Astrocyte of the spinal cord (primary cell): ENCODE measurements around the gene ANKRD17.

Source experiments
- DNase-seq: peaks from one replicate; pipeline ENCODE4 v3.0.0; 2011; ENCODE audit warnings: low read depth, low spot score
- H3K4me3 ChIP-seq: 2 replicates; pipeline ENCODE4 v1.5.1; 2011; ENCODE audit warnings: low read depth, mild to moderate bottlenecking, low read length, moderate library complexity
- in situ Hi-C: cut with HindIII; loops from 2 replicates; pipeline ENCODE4 v1.10.0; 2017; ENCODE audit warnings: low sequenced_read_pairs
- TF ChIP-seq, protein P1 (sequence below): IDR thresholded peaks from 2 replicates; pipeline ENCODE4 v1.5.1; 2012; ENCODE audit warnings: low read depth, mild to moderate bottlenecking, low read length, inconsistent platforms

ANKRD17 gene

DNA sequence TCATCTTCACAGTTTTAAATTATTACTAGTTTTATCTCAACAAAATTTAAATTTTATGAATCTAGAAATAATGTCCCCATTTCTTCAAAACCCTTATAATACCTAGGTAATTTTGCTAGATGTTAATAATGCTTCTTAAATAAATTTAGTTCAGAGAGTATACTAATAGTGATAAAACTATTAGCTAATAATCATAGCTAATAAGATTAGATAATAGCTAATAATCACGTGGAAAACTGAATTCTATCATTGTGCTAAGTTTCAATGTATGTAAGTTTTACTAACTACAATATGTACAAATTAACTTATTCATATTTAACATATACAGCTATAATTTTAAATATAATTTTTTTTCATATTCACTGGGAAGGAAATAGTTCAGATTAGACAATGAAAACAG is 10.2 kb downstream of the ANKRD17 start:
- TF ChIP-seq, protein P1, sequence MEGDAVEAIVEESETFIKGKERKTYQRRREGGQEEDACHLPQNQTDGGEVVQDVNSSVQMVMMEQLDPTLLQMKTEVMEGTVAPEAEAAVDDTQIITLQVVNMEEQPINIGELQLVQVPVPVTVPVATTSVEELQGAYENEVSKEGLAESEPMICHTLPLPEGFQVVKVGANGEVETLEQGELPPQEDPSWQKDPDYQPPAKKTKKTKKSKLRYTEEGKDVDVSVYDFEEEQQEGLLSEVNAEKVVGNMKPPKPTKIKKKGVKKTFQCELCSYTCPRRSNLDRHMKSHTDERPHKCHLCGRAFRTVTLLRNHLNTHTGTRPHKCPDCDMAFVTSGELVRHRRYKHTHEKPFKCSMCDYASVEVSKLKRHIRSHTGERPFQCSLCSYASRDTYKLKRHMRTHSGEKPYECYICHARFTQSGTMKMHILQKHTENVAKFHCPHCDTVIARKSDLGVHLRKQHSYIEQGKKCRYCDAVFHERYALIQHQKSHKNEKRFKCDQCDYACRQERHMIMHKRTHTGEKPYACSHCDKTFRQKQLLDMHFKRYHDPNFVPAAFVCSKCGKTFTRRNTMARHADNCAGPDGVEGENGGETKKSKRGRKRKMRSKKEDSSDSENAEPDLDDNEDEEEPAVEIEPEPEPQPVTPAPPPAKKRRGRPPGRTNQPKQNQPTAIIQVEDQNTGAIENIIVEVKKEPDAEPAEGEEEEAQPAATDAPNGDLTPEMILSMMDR, result no peak
- DNase-seq, result no peak
- in situ Hi-C loops, result no loop called here
- no peak overlapping the region for H3K4me3 ChIP-seq

DNA sequence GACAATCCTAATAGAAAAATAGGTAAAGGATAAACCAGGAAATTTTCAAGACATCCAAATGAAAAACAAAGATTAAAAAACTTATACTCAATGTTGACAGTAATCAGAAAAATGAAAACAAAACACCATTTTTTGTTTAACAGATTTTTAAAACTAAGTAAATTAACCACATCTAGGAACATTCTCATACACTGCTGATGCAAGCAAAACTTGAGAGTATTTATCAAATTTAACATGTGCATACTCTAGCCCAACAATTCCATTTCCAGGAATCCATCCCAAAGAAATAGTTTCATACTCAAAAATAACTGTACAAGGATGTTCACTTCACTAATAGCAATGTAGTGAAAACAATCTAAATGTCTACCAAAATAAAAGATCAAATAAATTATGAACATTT is 11.5 kb downstream of the ANKRD17 start:
- TF ChIP-seq, protein P1, result no peak
- in situ Hi-C loops, result no loop called here
- no peak overlapping the region for H3K4me3 ChIP-seq
- no peak for DNase-seq

DNA sequence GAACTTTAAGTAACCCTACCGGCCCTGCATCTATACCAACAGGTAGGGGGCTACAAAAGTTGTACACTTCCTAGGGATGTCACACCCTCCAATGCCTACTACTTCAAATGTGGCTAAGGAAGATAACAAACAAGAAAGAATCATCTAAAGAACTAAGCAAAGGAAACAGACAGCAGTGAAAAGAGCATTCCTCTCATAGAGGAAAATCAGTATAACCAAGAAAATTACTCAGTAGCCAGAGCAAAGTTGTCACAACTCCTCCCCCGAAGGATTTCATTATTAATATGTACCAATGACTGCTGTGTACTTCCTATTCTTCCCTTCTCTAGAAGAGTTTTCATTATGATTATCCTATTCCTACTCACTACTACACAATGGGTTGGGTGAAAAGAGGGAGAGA is 12.6 kb downstream of the ANKRD17 start:
- H3K4me3 ChIP-seq, result no peak overlapping the region
- in situ Hi-C loops, result no loop called here
- DNase-seq, result no peak
- TF ChIP-seq, protein P1, result no peak

DNA sequence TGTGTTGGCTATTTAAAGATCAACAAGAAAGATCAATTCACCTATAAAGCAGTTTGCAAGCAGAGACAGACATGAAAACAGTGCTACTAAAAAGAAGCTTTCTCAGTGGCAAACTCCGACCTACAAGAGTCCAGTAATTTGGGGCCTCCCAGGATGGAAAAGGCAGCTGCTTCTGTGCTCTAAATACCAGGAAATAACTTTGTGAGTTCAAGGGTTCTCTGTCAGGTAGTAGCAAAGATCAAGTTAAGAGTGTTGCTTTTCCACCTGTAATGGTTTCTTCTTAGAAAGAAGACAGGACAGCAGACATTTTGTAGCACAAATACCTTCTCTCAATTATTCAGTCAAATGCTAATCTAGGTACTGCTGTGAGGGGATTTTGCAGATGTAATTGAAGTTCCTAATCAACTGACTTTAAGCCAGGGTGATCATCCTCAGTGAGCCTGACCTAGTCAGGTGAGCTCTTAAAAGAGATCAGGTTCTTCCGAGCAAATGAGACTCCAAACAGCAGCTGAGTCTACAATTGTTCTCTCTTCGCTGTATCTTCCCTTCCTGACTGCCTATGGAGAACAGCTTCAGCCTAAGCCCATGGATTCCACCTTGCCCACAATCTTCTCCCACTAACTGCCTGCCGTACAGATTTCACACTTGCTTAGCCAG is 13.5 kb downstream of the ANKRD17 start:
- TF ChIP-seq, protein P1, result no peak
- DNase-seq, result no peak
- no peak overlapping the region for H3K4me3 ChIP-seq
- in situ Hi-C loops, result no loop called here

DNA sequence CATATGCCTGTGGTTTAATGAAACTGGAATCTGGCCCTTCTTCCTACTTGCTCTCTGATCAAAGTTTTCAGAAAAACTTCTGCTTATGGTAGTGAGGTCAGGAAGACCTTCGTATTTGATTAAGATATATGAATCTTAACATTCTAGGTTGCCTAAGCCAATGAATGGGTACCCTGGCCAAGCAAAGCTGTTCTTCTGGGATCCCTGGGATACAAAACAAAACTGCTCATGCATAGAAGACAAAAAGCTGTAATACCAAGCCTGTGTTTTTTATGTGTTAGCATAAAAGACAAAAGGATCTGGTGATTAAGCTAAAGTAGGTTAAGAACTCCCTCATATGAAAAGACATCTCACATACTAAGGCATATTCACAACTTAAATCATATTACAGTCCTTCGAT is 21.6 kb downstream of the ANKRD17 start:
- TF ChIP-seq, protein P1, result no peak
- no peak overlapping the region for H3K4me3 ChIP-seq
- in situ Hi-C loops, result no loop called here
- no peak for DNase-seq

DNA sequence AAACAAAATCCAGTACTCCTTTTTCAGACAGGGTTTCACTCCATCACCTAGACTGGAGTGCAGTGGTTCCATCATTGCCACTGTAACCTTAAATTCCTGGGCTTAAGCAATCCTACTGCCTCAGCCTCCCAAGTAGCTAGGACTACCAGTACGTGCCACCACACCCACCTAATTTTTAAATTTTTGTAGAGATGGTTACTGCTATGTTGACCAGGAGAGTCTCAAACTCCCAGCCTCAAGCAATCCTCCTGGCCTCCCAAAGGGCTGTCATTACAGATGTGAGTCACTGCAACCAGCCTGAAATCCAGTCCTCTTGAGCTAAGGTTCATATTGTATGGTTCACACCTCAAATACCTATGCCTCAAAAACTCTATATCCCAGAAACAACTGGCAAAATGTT is 22.4 kb downstream of the ANKRD17 start:
- DNase-seq, result no peak
- in situ Hi-C loops, result no loop called here
- H3K4me3 ChIP-seq, result no peak overlapping the region
- TF ChIP-seq, protein P1, result no peak
